Gastroesophageal sphincter (tissue), 4 donors: ENCODE data around the gene B3GNT2. TPM values are rescaled to one million over a fixed set of nuclear protein-coding genes. Genes with fewer than 3 reads are reported as not detected.
"Not testable (repeated sequence)": the region's sequence is repeated elsewhere in the genome, so short reads cannot be mapped to it uniquely, and the experiment has no call there.

Experiments
- ATAC-seq: fragments of 150-250 bp; one replicate; pipeline ENCODE4 v1.9.1; 2016; ENCODE audit warnings: mild to moderate bottlenecking, moderate library complexity
- H3K27ac ChIP-seq, 4 donors: fragments of 200-600 bp; sonication (generic) in 3 of 4; 1 replicate in 3 of 4; 2 replicates in 1 of 4; pipeline ENCODE4 v1.5.1; 2016 to 2019
- H3K27me3 ChIP-seq: fragments of 200-600 bp; sonication (generic); one replicate; pipeline ENCODE4 v1.5.1; 2019
- H3K36me3 ChIP-seq, 2 donors: fragments of 200-600 bp; sonication (generic); one replicate each; pipeline ENCODE4 v1.5.1; 2019; ENCODE audit warnings: control low read depth in 1 of 2
- H3K4me1 ChIP-seq, 3 donors: fragments of 200-600 bp; sonication (generic); 1 replicate in 2 of 3; 2 replicates in 1 of 3; pipeline ENCODE4 v1.5.1; 2016 to 2019; ENCODE audit warnings: control low read depth in 2 of 3
- H3K4me3 ChIP-seq, 2 donors: fragments of 200-600 bp; sonication (generic); one replicate each; pipeline ENCODE4 v1.5.1; 2019; ENCODE audit warnings: mild to moderate bottlenecking in 1 of 2, moderate library complexity in 1 of 2
- H3K9me3 ChIP-seq, 3 donors: fragments of 200-600 bp; sonication (generic); one replicate each; pipeline ENCODE4 v1.5.1; 2017 to 2019; ENCODE audit warnings: control low read depth in 2 of 3
- EP300 ChIP-seq: sonication (generic); formaldehyde crosslinking; IDR thresholded peaks from one replicate; pipeline ENCODE4 v1.6.1; 2017; ENCODE audit warnings: antibody characterized with exemption, mild to moderate bottlenecking
- POLR2A ChIP-seq, 2 donors: fragments of 450-650 bp; IDR thresholded peaks; one replicate each; pipeline ENCODE4 v1.6.1; 2017; ENCODE audit warnings: antibody characterized with exemption in 2 of 2, mild to moderate bottlenecking in 2 of 2, moderate library complexity in 1 of 2
- POLR2AphosphoS5 ChIP-seq: sonication (generic); formaldehyde crosslinking; IDR thresholded peaks from one replicate; pipeline ENCODE4 v1.6.1; 2017; ENCODE audit warnings: antibody characterized with exemption
- WGBS, 2 donors: methylation state at CpG; one replicate each; pipeline ENCODE4 v1.1.5; 2018; ENCODE audit warnings: low coverage in 1 of 2; 5-methylcytosine and 5-hydroxymethylcytosine counted together
- small RNA-seq, 4 donors: library from RNA; depleted of rRNA; stranded (forward); fragments of <200 nt; gene quantifications; one replicate each; pipeline ENCODE3, GENCODE V24; 2016
- total RNA-seq, 4 donors: library from RNA; depleted of rRNA; stranded (reverse); fragments of >200 nt; gene quantifications; one replicate each; pipeline ENCODE4 v1.1.0, GENCODE V29; 2016
- TF ChIP-seq, protein P1 (sequence below), 4 experiments: fragments of 200-600 bp in 2 of 4; fragments of 450-650 bp in 2 of 4; sonication (generic) in 1 of 4; IDR thresholded peaks; one replicate each; pipeline ENCODE4 v1.5.1; 2017 to 2019; ENCODE audit warnings: antibody characterized with exemption in 4 of 4, mild to moderate bottlenecking in 2 of 4, moderate library complexity in 2 of 4

Gene B3GNT2
- total RNA-seq, 4 donors from 2014 or later, result 10.5 to 24.7 (median 14.1) TPM

DNA sequence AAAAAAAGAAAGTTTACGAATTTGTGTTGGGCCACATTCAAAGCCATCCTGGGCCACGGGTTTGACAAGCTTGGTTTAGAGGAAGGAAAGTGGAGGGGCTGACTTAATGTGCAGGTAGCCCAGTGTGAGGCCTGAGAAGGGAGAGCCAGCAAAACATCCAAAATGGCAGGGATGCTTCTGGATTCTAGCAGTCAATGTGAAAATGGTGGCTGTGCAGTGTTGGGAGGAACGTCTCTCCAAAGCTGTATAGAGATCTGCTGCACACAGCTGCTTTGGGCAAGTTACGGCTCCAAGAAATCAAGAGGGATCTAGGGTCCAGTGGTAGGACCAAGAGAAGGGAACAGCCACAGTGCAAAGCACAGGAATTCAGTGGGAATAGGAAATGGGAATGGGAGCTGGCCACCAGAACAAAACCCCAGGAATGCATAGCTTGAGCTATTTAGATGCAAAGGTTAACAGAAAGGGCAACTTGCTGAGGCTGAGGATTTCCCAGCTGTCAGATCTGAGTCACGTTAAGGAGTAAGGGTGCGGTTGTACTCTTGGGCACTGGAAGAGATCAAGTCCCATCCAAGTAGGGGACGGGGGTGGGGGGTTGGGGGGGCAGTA is 70.6 kb downstream of the B3GNT2 start:
- no peak overlapping the region for H3K4me3 ChIP-seq
- peaks cover 0 to 9% (median 0%) of the 10 kb centered on the region in 3 donors for H3K4me1 ChIP-seq
- WGBS, 2 donors, result 63 to 96% methylated on average over 4 to 6 of the region's 7 CpGs
- H3K27ac ChIP-seq, result no peak overlapping the region
- TF ChIP-seq POLR2A (IDR thresholded peaks at IDR 0.05), result no peak
- TF ChIP-seq EP300, result no peak
- no peak for TF ChIP-seq POLR2AphosphoS5
- H3K36me3 ChIP-seq, result no peaks in the 10 kb centered on the region
- H3K27me3 ChIP-seq, result no peaks in the 10 kb centered on the region
- H3K9me3 ChIP-seq, result no peaks in the 10 kb centered on the region
- ATAC-seq, result no peak

DNA sequence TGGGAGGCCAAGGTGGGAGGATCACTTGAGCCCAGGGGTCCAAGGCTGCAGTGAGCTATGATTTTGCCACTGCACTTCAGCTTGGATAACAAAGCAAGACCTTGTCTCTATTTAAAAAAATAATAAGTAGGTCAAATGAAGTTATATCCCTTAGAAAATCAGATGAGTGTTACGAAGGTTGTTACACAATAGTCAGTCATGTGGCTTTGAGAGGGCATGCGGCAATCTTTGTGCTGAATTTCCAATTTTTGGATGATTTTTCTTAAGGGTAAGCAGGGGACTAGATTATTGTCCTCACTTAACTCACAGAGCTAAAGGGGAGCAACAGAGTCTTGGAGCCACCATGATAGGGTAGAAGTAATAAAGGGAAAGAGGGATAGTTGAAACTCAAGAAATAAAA is 71.8 kb downstream of the B3GNT2 start:
- H3K4me1 ChIP-seq, result peaks cover 0 to 9% (median 0%) of the 10 kb centered on the region in 3 donors
- no peaks in the 10 kb centered on the region for H3K36me3 ChIP-seq
- 84 to 96% methylated on average over 2 of the region's 2 CpGs for WGBS, 2 donors
- H3K4me3 ChIP-seq, result no peak overlapping the region
- H3K9me3 ChIP-seq, result no peaks in the 10 kb centered on the region
- H3K27ac ChIP-seq, result no peak overlapping the region
- no peak for TF ChIP-seq POLR2AphosphoS5
- no peak for TF ChIP-seq EP300
- no peak for ATAC-seq
- H3K27me3 ChIP-seq, result no peaks in the 10 kb centered on the region

DNA sequence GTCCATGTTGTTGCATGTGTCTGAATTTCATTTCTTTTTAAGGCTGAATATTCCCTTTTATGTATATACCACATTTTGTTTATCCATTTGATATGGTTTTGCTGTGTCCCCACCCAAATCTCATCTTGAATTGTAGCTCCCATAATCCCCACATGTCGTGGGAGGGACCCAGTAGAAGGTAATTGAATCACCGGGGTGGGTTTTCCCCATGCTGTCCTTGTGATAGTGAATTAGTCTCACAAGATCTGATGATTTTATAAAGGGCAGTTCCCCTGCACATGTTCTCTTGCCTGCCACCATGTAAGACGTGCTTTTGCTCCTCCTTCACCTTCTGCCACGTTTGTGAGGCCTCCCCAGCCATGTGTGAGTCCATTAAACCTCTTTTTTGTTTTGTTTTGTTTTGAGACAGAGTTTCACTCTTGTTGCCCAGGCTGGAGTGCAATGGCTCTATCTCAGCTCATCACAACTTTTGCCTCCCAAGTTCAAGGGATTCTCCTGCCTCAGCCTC is 72.8 kb downstream of the B3GNT2 start:
- not testable (repeated sequence) for H3K4me3 ChIP-seq, ATAC-seq, H3K27me3 ChIP-seq, H3K36me3 ChIP-seq, H3K27ac ChIP-seq, H3K4me1 ChIP-seq, H3K9me3 ChIP-seq
- WGBS, 2 donors, result 88% methylated on average over 4 of the region's 4 CpGs

DNA sequence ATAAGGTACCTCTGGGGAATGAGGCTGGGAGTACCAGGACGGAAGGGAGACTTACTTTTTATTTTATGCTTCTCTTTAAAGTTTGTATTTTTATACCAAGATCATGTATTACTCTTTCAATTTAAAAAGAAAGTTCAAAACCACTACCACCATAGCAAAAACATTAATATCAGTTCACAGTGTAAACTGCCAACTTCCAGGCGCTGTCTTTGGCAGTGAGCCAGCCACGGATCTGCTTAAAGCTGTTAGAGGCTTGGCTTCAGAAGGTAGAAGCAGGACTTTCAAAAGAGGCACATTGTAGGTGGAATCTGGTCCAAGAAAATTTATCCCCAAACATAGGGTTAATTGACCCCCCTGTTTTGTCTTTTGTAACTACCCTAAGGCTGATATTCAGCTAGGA is 74.8 kb downstream of the B3GNT2 start:
- no peaks in the 10 kb centered on the region for H3K36me3 ChIP-seq
- ATAC-seq, result no peak

More for the DNA sequence above, 74.8 kb downstream of the B3GNT2 start:
- Histone ChIP-seq H3K4me1 (peaks cover 0 to 9% (median 0%) of the 10 kb centered on the region in 3 donors), H3K27ac (no peak overlapping the region), H3K4me3 (no peak overlapping the region), H3K27me3 (no peaks in the 10 kb centered on the region), H3K9me3 (no peaks in the 10 kb centered on the region)
- WGBS, 2 donors, result 0 to 7% methylated on average over 3 of the region's 3 CpGs
- no peak for TF ChIP-seq EP300
- no peak for TF ChIP-seq POLR2AphosphoS5
- no peak for TF ChIP-seq POLR2A (IDR thresholded peaks at IDR 0.05)
- TF ChIP-seq, protein P1, sequence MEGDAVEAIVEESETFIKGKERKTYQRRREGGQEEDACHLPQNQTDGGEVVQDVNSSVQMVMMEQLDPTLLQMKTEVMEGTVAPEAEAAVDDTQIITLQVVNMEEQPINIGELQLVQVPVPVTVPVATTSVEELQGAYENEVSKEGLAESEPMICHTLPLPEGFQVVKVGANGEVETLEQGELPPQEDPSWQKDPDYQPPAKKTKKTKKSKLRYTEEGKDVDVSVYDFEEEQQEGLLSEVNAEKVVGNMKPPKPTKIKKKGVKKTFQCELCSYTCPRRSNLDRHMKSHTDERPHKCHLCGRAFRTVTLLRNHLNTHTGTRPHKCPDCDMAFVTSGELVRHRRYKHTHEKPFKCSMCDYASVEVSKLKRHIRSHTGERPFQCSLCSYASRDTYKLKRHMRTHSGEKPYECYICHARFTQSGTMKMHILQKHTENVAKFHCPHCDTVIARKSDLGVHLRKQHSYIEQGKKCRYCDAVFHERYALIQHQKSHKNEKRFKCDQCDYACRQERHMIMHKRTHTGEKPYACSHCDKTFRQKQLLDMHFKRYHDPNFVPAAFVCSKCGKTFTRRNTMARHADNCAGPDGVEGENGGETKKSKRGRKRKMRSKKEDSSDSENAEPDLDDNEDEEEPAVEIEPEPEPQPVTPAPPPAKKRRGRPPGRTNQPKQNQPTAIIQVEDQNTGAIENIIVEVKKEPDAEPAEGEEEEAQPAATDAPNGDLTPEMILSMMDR (IDR thresholded peaks at IDR 0.05), result no peak

Small RNAs within 50 kb of the gene (small RNA-seq; reads per million reads assigned to genes)
- 0 reads per million in 4 donors for gene MIR5192
- gene RN7SL51P, result 0 reads per million in 4 donors
